ENCODE measurements around the gene SELENOW. TPM values are rescaled to one million over a fixed set of nuclear protein-coding genes. Genes with fewer than 3 reads are reported as not detected.

Gene SELENOW
- total and polyA plus RNA-seq, 4 donors: 28.2 to 102 (median 67.4) TPM

DNA sequence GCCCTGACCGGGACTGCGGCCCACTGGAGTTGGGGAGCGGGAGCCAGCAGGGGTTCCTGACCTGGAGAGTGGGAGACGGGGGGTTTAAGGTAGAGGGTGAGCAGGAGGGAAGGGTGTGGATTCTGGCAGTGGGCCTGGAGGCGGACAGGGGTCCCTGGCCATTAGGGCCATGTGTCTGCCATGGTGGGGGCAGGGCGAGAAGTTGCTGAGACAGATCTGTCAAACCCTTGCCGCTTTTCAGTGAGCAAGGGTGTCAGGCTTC lies 12.2 kb upstream of the SELENOW start (continued):
- TF ChIP-seq, protein P1, sequence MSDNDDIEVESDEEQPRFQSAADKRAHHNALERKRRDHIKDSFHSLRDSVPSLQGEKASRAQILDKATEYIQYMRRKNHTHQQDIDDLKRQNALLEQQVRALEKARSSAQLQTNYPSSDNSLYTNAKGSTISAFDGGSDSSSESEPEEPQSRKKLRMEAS (IDR thresholded peaks at IDR 0.05): no peak
- TF ChIP-seq SP1 (IDR thresholded peaks at IDR 0.05): no peak

DNA sequence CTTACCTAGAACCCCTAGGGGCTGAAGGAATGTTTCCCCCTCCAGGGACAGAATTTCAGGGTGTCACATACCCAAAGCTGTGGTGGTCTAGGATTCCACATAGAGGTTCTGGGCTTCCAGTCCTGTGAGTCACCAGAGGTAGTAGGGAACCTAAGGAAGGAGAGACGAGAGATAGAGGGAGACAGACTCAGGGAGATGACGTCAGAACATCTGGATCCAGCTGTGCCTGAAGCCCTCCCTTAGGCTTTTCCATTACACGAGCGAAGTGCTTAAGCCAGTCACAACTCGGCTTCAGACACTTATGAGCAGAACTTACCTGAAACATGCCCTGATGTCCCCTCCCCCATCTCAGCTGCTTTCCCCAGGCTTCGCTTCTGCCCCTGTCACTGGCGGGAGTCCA lies 11.8 kb upstream of the SELENOW start:
- TF ChIP-seq FOXA2 (IDR thresholded peaks at IDR 0.05) (no peak), RXRA (IDR thresholded peaks at IDR 0.05) (no peak), RAD21 (IDR thresholded peaks at IDR 0.05) (no peak), NR2F2 (IDR thresholded peaks at IDR 0.05) (no peak), FOXA1 (IDR thresholded peaks at IDR 0.05) (no peak), HNF4G (IDR thresholded peaks at IDR 0.05) (no peak), HNF4A (conservative IDR thresholded peaks at IDR 0.05) (no peak), EGR1 (IDR thresholded peaks at IDR 0.05; ENCODE audit: low read depth in 2 of 2) (no peak), JUND (IDR thresholded peaks at IDR 0.05) (no peak), GABPA (IDR thresholded peaks at IDR 0.05 in 1 of 2, conservative IDR thresholded peaks at IDR 0.05 in 1 of 2) (no peak), SP1 (IDR thresholded peaks at IDR 0.05) (no peak)
- TF ChIP-seq, protein P2, sequence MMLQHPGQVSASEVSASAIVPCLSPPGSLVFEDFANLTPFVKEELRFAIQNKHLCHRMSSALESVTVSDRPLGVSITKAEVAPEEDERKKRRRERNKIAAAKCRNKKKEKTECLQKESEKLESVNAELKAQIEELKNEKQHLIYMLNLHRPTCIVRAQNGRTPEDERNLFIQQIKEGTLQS (IDR thresholded peaks at IDR 0.05): no peak
- TF ChIP-seq, protein P3, sequence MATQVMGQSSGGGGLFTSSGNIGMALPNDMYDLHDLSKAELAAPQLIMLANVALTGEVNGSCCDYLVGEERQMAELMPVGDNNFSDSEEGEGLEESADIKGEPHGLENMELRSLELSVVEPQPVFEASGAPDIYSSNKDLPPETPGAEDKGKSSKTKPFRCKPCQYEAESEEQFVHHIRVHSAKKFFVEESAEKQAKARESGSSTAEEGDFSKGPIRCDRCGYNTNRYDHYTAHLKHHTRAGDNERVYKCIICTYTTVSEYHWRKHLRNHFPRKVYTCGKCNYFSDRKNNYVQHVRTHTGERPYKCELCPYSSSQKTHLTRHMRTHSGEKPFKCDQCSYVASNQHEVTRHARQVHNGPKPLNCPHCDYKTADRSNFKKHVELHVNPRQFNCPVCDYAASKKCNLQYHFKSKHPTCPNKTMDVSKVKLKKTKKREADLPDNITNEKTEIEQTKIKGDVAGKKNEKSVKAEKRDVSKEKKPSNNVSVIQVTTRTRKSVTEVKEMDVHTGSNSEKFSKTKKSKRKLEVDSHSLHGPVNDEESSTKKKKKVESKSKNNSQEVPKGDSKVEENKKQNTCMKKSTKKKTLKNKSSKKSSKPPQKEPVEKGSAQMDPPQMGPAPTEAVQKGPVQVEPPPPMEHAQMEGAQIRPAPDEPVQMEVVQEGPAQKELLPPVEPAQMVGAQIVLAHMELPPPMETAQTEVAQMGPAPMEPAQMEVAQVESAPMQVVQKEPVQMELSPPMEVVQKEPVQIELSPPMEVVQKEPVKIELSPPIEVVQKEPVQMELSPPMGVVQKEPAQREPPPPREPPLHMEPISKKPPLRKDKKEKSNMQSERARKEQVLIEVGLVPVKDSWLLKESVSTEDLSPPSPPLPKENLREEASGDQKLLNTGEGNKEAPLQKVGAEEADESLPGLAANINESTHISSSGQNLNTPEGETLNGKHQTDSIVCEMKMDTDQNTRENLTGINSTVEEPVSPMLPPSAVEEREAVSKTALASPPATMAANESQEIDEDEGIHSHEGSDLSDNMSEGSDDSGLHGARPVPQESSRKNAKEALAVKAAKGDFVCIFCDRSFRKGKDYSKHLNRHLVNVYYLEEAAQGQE (IDR thresholded peaks at IDR 0.05): no peak
- TF ChIP-seq, protein P1 (IDR thresholded peaks at IDR 0.05): no peak
- TF ChIP-seq, protein P4, sequence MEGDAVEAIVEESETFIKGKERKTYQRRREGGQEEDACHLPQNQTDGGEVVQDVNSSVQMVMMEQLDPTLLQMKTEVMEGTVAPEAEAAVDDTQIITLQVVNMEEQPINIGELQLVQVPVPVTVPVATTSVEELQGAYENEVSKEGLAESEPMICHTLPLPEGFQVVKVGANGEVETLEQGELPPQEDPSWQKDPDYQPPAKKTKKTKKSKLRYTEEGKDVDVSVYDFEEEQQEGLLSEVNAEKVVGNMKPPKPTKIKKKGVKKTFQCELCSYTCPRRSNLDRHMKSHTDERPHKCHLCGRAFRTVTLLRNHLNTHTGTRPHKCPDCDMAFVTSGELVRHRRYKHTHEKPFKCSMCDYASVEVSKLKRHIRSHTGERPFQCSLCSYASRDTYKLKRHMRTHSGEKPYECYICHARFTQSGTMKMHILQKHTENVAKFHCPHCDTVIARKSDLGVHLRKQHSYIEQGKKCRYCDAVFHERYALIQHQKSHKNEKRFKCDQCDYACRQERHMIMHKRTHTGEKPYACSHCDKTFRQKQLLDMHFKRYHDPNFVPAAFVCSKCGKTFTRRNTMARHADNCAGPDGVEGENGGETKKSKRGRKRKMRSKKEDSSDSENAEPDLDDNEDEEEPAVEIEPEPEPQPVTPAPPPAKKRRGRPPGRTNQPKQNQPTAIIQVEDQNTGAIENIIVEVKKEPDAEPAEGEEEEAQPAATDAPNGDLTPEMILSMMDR (IDR thresholded peaks at IDR 0.05; ENCODE audit: low read depth, low read length, missing input control): no peak
- no peak overlapping the region for H3K9ac ChIP-seq (ENCODE audit: low read depth in 1 of 2, low read length in 2 of 2)
- DNase-seq (ENCODE audit: low spot score): no peak
- H3K27me3 ChIP-seq (ENCODE audit: control insufficient read depth in 4 of 4, insufficient read depth in 4 of 4, low read length in 3 of 4): no peaks in the 10 kb centered on the region
- H3K4me1 ChIP-seq (ENCODE audit: control insufficient read depth in 4 of 4, insufficient read depth in 4 of 4, low read length in 3 of 4): peaks cover 0 to 3% (median 0%) of the 10 kb centered on the region in 4 donors
- WGBS: 93% methylated on average over 7 of the region's 7 CpGs
- no peak overlapping the region for H3K27ac ChIP-seq (ENCODE audit: low read depth in 1 of 2, low read length in 2 of 2)
- peaks cover 0 to 1% (median 0%) of the 10 kb centered on the region in 4 donors for H3K36me3 ChIP-seq (ENCODE audit: control insufficient read depth in 4 of 4, insufficient read depth in 3 of 4, low read depth in 1 of 4, low read length in 3 of 4)
- no peaks in the 10 kb centered on the region for H3K9me3 ChIP-seq (ENCODE audit: control insufficient read depth in 4 of 4, low read length in 3 of 4)
- no peak overlapping the region for H3K4me3 ChIP-seq (ENCODE audit: low read depth in 1 of 3, low read length in 3 of 3)

DNA sequence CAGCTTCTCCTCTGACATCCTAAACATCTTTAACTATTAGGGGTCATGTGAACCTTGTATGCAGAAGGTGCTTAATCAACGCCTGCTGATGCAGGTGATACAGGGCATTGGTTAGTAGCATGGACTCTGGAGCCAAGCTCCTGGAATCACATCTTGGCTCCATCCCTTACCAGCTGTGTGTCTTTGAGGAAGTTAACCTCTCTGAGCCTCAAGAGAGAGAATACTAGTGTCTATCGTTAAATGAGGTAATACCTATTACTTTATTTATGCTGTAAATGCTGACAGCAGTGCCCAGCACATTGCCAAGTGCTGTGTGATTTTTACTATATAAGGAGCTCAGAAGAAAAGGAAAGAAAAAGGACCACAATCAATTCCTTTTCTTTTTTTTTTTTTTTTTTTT lies 11.2 kb upstream of the SELENOW start:
- Histone ChIP-seq H3K9ac (ENCODE audit: low read depth in 1 of 2, low read length in 2 of 2) (no peak overlapping the region), H3K4me1 (ENCODE audit: control insufficient read depth in 4 of 4, insufficient read depth in 4 of 4, low read length in 3 of 4) (peaks cover 0 to 3% (median 0%) of the 10 kb centered on the region in 4 donors), H3K36me3 (ENCODE audit: control insufficient read depth in 4 of 4, insufficient read depth in 3 of 4, low read depth in 1 of 4, low read length in 3 of 4) (peaks cover 0 to 1% (median 0%) of the 10 kb centered on the region in 4 donors), H3K9me3 (ENCODE audit: control insufficient read depth in 4 of 4, low read length in 3 of 4) (no peaks in the 10 kb centered on the region), H3K27ac (ENCODE audit: low read depth in 1 of 2, low read length in 2 of 2) (no peak overlapping the region), H3K4me3 (ENCODE audit: low read depth in 1 of 3, low read length in 3 of 3) (no peak overlapping the region), H3K27me3 (ENCODE audit: control insufficient read depth in 4 of 4, insufficient read depth in 4 of 4, low read length in 3 of 4) (no peaks in the 10 kb centered on the region)
- no peak for DNase-seq (ENCODE audit: low spot score)
- 44% methylated on average over 2 of the region's 2 CpGs for WGBS
- no peak for TF ChIP-seq HNF4A (conservative IDR thresholded peaks at IDR 0.05)
- TF ChIP-seq, protein P5, sequence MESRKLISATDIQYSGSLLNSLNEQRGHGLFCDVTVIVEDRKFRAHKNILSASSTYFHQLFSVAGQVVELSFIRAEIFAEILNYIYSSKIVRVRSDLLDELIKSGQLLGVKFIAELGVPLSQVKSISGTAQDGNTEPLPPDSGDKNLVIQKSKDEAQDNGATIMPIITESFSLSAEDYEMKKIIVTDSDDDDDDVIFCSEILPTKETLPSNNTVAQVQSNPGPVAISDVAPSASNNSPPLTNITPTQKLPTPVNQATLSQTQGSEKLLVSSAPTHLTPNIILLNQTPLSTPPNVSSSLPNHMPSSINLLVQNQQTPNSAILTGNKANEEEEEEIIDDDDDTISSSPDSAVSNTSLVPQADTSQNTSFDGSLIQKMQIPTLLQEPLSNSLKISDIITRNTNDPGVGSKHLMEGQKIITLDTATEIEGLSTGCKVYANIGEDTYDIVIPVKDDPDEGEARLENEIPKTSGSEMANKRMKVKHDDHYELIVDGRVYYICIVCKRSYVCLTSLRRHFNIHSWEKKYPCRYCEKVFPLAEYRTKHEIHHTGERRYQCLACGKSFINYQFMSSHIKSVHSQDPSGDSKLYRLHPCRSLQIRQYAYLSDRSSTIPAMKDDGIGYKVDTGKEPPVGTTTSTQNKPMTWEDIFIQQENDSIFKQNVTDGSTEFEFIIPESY (IDR thresholded peaks at IDR 0.05): no peak
- TF ChIP-seq GABPA (IDR thresholded peaks at IDR 0.05 in 1 of 2, conservative IDR thresholded peaks at IDR 0.05 in 1 of 2): no peak
- no peak for TF ChIP-seq NR2F2 (IDR thresholded peaks at IDR 0.05)
- TF ChIP-seq EGR1 (IDR thresholded peaks at IDR 0.05; ENCODE audit: low read depth in 2 of 2): no peak
- TF ChIP-seq TAF1 (conservative IDR thresholded peaks at IDR 0.05): no peak
- TF ChIP-seq, protein P4 (IDR thresholded peaks at IDR 0.05; ENCODE audit: low read depth, low read length, missing input control): no peak
- TF ChIP-seq, protein P1 (IDR thresholded peaks at IDR 0.05): no peak
- no peak for TF ChIP-seq JUND (IDR thresholded peaks at IDR 0.05)
- TF ChIP-seq, protein P2 (IDR thresholded peaks at IDR 0.05): no peak
- TF ChIP-seq FOXA2 (IDR thresholded peaks at IDR 0.05): no peak
